Measurements from ENCODE around the gene TAC4.

The TAC4 gene

GRCh38 chr17:49889500-49889899 is 41.6 kb upstream of the TAC4 start:
- no peaks in the 10 kb centered on the region for H3K9me2 ChIP-seq (replicated peaks; ENCODE audit: insufficient read depth, low read length)
- H3K4me2 ChIP-seq (ENCODE audit: low read depth, low read length, poor library complexity, severe bottlenecking): no peak overlapping the region
- no peaks in the 10 kb centered on the region for H3K79me2 ChIP-seq (ENCODE audit: insufficient read depth, low read length)
- no peak overlapping the region for H3K27ac ChIP-seq (ENCODE audit: low read depth, low read length)
- no peaks in the 10 kb centered on the region for H3K9me3 ChIP-seq (ENCODE audit: insufficient read depth, low read length)
- H3K4me3 ChIP-seq (ENCODE audit: insufficient read depth, low read length, poor library complexity, severe bottlenecking): no peak overlapping the region
- H3K36me3 ChIP-seq (ENCODE audit: low read length): no peaks in the 10 kb centered on the region
- no peak overlapping the region for H3K9ac ChIP-seq (ENCODE audit: low read length)
- no peaks in the 10 kb centered on the region for H3K27me3 ChIP-seq (ENCODE audit: low read length)
- no peak overlapping the region for H2AFZ ChIP-seq (ENCODE audit: low read depth, low read length, severe bottlenecking)
- TF ChIP-seq EZH2phosphoT487 (conservative IDR thresholded peaks at IDR 0.05; ENCODE audit: low read length): no peak
- TF ChIP-seq, protein P1, sequence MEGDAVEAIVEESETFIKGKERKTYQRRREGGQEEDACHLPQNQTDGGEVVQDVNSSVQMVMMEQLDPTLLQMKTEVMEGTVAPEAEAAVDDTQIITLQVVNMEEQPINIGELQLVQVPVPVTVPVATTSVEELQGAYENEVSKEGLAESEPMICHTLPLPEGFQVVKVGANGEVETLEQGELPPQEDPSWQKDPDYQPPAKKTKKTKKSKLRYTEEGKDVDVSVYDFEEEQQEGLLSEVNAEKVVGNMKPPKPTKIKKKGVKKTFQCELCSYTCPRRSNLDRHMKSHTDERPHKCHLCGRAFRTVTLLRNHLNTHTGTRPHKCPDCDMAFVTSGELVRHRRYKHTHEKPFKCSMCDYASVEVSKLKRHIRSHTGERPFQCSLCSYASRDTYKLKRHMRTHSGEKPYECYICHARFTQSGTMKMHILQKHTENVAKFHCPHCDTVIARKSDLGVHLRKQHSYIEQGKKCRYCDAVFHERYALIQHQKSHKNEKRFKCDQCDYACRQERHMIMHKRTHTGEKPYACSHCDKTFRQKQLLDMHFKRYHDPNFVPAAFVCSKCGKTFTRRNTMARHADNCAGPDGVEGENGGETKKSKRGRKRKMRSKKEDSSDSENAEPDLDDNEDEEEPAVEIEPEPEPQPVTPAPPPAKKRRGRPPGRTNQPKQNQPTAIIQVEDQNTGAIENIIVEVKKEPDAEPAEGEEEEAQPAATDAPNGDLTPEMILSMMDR (IDR thresholded peaks at IDR 0.05; ENCODE audit: insufficient read depth, low read length, poor library complexity, severe bottlenecking): no peak
- H4K20me1 ChIP-seq (ENCODE audit: low read depth, low read length): no peaks in the 10 kb centered on the region
- no peaks in the 10 kb centered on the region for H3F3A ChIP-seq (ENCODE audit: insufficient read depth)

DNA sequence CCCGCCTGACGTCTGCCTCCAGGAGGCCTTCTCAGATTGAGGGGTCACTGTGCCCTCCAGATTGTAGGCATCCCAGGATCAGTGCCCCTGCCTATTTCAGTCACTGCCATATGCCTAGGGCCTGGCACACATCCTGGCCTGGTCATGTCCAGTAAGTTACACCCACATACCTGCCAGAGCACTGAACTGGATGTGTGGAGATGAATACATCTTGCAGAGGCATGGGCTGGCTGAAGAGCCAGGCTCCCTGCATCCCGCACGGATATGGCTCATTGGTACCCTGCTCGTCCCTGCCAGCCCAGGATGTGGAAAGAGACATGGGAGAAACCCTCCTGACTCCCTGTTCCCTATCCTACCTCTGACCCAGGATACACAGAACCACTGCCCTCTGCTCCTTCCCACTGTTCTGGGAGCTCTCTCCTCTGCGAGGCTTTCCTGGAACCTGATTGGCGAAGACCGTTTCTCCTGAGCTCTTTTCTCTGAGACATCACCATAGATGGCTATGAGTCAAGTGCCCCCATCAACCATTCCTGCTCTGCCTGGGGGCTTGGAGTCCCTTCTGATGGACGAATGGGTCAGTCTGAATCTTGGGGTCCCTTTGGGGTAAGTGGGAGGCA is 40.0 kb upstream of the TAC4 start:
- no peaks in the 10 kb centered on the region for H4K20me1 ChIP-seq (ENCODE audit: low read depth, low read length)
- H3F3A ChIP-seq (ENCODE audit: insufficient read depth): no peaks in the 10 kb centered on the region
- no peaks in the 10 kb centered on the region for H3K27me3 ChIP-seq (ENCODE audit: low read length)
- no peaks in the 10 kb centered on the region for H3K79me2 ChIP-seq (ENCODE audit: insufficient read depth, low read length)
- no peak overlapping the region for H3K9ac ChIP-seq (ENCODE audit: low read length)
- H3K4me3 ChIP-seq (ENCODE audit: insufficient read depth, low read length, poor library complexity, severe bottlenecking): no peak overlapping the region
- no peak overlapping the region for H3K4me2 ChIP-seq (ENCODE audit: low read depth, low read length, poor library complexity, severe bottlenecking)
- H3K9me2 ChIP-seq (replicated peaks; ENCODE audit: insufficient read depth, low read length): no peaks in the 10 kb centered on the region
- H3K9me3 ChIP-seq (ENCODE audit: insufficient read depth, low read length): no peaks in the 10 kb centered on the region
- no peak overlapping the region for H2AFZ ChIP-seq (ENCODE audit: low read depth, low read length, severe bottlenecking)
- no peak overlapping the region for H3K27ac ChIP-seq (ENCODE audit: low read depth, low read length)
- H3K36me3 ChIP-seq (ENCODE audit: low read length): no peaks in the 10 kb centered on the region
- no peak for TF ChIP-seq EZH2phosphoT487 (conservative IDR thresholded peaks at IDR 0.05; ENCODE audit: low read length)
- TF ChIP-seq, protein P1 (IDR thresholded peaks at IDR 0.05; ENCODE audit: insufficient read depth, low read length, poor library complexity, severe bottlenecking): no peak

DNA sequence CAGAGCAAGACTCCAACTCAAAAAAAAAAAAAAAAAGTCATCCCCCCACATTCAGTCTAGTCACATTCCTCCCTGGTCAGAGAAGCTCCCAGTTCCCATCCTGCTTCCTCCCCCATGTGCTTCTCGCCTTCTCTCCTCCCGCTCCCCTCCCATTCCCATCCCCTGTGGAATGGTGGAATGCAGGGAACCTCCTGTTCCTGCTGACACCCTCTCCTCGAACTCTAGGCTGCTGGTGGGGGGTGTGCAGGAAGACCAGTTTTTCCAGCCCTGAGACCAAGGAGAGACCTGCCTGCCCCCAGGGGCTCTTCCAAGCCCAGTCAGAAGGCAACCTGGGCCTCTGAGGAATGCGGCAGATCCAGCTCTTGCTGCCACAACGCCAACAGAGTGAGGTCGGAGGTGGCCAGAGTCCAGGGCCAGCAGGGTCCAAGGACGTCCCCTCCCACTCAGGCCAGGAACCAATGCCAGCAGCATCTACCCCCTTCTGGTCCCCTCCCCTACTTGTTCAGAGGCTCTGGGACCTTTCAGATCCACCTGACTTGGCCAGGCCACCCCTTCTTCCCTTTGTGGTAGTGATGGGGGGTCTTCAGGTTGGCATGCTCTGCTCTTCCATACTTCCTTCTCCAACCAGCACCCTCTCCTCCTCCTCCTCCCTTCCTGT is 39.3 kb upstream of the TAC4 start:
- no peaks in the 10 kb centered on the region for H3K27me3 ChIP-seq (ENCODE audit: low read length)
- no peak overlapping the region for H3K4me2 ChIP-seq (ENCODE audit: low read depth, low read length, poor library complexity, severe bottlenecking)
- no peak overlapping the region for H3K4me3 ChIP-seq (ENCODE audit: insufficient read depth, low read length, poor library complexity, severe bottlenecking)
- TF ChIP-seq EZH2phosphoT487 (conservative IDR thresholded peaks at IDR 0.05; ENCODE audit: low read length): no peak
- TF ChIP-seq, protein P1 (IDR thresholded peaks at IDR 0.05; ENCODE audit: insufficient read depth, low read length, poor library complexity, severe bottlenecking): no peak
- no peak overlapping the region for H3K27ac ChIP-seq (ENCODE audit: low read depth, low read length)
- no peaks in the 10 kb centered on the region for H3F3A ChIP-seq (ENCODE audit: insufficient read depth)
- no peak overlapping the region for H2AFZ ChIP-seq (ENCODE audit: low read depth, low read length, severe bottlenecking)
- H4K20me1 ChIP-seq (ENCODE audit: low read depth, low read length): no peaks in the 10 kb centered on the region
- H3K9ac ChIP-seq (ENCODE audit: low read length): no peak overlapping the region
- no peaks in the 10 kb centered on the region for H3K9me2 ChIP-seq (replicated peaks; ENCODE audit: insufficient read depth, low read length)
- no peaks in the 10 kb centered on the region for H3K36me3 ChIP-seq (ENCODE audit: low read length)
- H3K79me2 ChIP-seq (ENCODE audit: insufficient read depth, low read length): no peaks in the 10 kb centered on the region
- H3K9me3 ChIP-seq (ENCODE audit: insufficient read depth, low read length): no peaks in the 10 kb centered on the region

All from SU-DHL-6 (cell line).